Measurements from ENCODE around the gene MYO15A.

MYO15A gene

DNA sequence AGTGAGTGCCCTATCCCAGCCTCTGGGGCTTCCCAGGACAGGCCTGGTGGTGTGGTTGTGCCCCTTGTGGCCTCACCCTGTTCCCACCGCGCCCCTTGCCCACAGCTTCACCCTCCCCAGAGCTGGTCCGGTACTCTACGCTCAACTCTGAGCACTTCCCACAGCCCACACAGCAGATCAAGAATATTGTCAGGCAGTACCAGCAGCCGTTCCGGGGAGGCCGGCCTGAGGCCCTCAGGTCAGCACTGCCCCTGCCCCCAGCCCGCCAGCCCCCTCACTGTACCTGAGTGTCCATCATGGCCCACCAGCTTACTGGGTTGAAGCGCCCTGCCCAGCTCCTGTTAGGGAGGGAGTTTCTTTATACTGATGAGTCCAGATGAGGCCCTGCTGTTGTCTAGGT is 42.7 kb downstream of the MYO15A start:
- H3K27me3 Mint-ChIP-seq, result peaks cover 63% of the 10 kb centered on the region

DNA sequence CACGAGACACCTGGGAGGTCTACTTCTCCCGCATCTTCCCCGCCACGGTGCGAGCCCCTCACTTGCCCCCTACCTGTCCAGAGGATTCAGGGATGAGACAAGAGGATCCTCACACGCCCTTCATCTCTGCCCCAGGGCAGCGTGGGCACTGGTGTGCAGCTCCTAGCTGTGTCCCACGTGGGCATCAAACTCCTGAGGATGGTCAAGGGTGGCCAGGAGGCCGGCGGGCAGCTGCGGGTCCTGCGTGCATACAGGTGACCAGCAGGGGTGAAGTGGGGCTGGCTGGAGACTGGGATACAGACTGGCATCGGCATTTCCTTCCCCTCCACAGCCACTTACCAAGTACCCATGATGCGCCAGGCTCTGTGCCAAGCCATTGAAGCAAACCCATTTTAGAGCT is 46.6 kb downstream of the MYO15A start:
- peaks cover 14% of the 10 kb centered on the region for H3K4me1 Mint-ChIP-seq

More for the DNA sequence above, 42.7 kb downstream of the MYO15A start:
- DNase-seq, result no peak
- Mint-ChIP-seq H3K4me1 (peaks cover 5% of the 10 kb centered on the region), H3K27ac (no peak overlapping the region), H3K36me3 (no peaks in the 10 kb centered on the region), H3K9me3 (no peaks in the 10 kb centered on the region), H3K4me3 (no peak overlapping the region)
- CTCF ChIA-PET, result interaction anchor here (2.1 kb wide), 1 partner anchor 10 kb away, joined by 6 read pairs; no protein-coding TSS in a partner anchor

DNA sequence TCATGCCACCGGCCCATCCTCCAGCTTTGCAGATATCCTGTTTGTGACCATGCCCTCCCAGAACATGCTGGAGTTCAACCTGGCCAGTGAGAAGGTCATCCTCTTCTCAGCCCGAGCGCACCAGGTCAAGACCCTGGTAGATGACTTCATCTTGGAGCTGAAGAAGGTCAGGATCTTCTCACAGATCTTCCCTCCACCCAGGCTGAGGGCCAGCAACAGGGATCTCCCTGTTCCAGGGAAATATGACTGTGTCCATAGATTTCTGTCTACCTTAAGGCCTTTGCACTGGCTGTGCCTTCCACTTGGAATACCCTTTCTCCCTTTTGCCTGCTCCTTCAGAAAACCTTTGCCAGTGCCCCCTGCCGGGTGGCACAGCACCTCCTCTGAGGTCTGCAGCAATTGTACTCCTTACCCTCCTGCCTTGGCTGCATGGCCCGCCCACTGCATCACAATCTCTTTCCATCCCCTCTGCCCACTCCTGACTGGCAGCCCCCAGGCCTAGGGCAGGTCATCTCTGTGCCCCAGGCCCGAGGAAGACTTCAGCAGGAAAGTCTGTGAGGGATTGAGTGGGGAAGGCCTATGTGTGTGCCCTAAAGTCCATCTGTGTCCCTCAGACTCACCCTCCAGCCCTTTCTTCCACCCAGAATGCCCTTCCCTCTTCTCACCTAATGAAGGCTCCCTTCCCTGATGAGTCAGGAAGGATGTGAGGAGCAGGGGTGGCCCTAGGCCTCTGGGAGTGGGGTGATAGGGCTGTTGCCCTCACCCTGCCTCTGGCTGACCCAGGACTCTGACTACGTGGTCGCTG is 47.8 kb downstream of the MYO15A start:
- peak overlapping the region; percentile 77 for H3K27ac Mint-ChIP-seq
- H3K4me3 Mint-ChIP-seq, result no peak overlapping the region
- H3K4me1 Mint-ChIP-seq, result peaks cover 14% of the 10 kb centered on the region
- no peak for DNase-seq
- no peaks in the 10 kb centered on the region for H3K36me3 Mint-ChIP-seq
- no peaks in the 10 kb centered on the region for H3K9me3 Mint-ChIP-seq
- CTCF ChIA-PET, result interaction anchor here (1.2 kb wide), 1 partner anchor 14 kb away, joined by 4 read pairs; no protein-coding TSS in a partner anchor
- peaks cover 49% of the 10 kb centered on the region for H3K27me3 Mint-ChIP-seq

More for the DNA sequence above, 46.6 kb downstream of the MYO15A start:
- CTCF ChIA-PET, result interaction anchor here (1.2 kb wide), 1 partner anchor 13 kb away, joined by 4 read pairs; no protein-coding TSS in a partner anchor
- Mint-ChIP-seq H3K36me3 (no peaks in the 10 kb centered on the region), H3K27ac (no peak overlapping the region), H3K4me3 (no peak overlapping the region), H3K27me3 (peaks cover 53% of the 10 kb centered on the region), H3K9me3 (no peaks in the 10 kb centered on the region)
- DNase-seq, result no peak

DNA sequence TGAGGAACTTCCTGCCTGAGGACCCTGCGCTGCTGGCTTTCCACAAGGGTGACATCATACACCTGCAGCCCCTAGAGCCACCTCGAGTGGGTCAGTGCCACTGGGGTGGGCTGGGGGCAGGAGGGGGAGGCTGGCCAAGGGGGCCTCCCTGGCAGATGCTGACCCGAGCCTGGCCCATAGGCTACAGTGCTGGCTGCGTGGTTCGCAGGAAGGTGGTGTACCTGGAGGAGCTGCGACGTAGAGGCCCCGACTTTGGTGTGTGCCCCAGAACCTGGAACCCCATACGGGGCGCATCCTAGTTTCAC is 48.4 kb downstream of the MYO15A start:
- no peaks in the 10 kb centered on the region for H3K9me3 Mint-ChIP-seq
- no peak overlapping the region for H3K27ac Mint-ChIP-seq
- CTCF ChIA-PET, result no interaction called here
- H3K27me3 Mint-ChIP-seq, result peaks cover 53% of the 10 kb centered on the region
- no peak for DNase-seq
- peaks cover 14% of the 10 kb centered on the region for H3K4me1 Mint-ChIP-seq
- no peaks in the 10 kb centered on the region for H3K36me3 Mint-ChIP-seq
- H3K4me3 Mint-ChIP-seq, result no peak overlapping the region

DNA sequence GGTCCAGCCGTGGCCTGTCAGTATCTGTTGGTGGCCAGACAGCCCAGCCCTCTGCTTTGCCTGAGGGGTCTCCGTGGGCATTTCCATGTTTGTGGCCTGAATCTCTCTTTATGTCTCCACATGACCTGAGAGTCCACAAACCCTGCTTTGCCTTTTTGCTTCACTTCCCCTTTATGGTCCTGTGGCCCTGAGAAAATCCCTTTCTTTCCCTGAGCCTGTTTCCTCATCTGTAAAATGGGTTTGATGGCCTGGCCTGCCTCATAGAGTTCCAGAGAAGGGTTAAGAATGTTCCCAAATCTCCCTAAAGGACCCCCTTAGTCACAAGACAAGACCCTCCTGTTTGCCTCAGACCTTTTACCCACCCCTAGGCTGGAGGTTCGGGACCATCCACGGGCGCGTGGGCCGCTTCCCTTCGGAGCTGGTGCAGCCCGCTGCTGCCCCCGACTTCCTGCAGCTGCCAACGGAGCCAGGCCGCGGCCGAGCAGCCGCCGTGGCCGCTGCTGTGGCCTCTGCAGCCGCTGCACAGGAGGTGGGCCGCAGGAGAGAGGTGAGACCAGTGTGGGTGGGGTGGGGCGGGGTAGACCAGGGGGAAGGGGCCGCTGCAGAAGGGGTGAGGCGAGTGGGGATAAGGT is 48.9 kb downstream of the MYO15A start:
- Mint-ChIP-seq H3K27ac (no peak overlapping the region), H3K36me3 (no peaks in the 10 kb centered on the region), H3K4me1 (peaks cover 14% of the 10 kb centered on the region), H3K27me3 (peaks cover 56% of the 10 kb centered on the region), H3K9me3 (no peaks in the 10 kb centered on the region), H3K4me3 (no peak overlapping the region)
- DNase-seq, result no peak
- CTCF ChIA-PET, result interaction anchor here (0.8 to 0.9 kb wide), 2 partner anchors 15 to 27 kb away, joined by 3 read pairs; no protein-coding TSS in a partner anchor

DNA sequence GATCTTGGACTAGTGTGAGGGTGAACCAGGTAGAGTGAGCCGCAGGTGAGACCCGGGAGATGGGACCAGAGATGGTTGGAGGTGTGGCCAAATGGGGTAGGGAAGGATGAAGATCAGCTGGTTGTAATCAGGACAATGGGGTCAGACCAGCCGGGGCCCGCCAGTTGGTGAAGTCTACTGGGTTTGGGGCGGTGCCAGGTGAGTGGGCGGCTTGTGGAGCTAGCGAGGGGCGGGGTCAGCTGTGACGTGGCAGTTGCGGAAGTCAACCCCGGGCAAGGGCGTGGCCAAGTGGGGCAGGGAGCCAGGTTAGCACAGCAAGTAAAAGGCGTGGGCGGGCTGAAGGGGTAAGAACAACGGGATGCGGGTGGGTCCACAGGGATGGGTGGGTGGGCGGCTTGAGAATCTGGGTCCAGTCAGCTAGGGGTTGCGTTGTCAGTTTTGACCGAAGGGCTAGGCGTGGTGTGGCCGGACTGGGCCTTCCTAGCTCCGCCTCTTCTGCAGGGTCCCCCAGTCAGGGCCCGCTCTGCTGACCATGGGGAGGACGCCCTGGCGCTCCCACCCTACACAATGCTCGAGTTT is 49.6 kb downstream of the MYO15A start:
- H3K4me3 Mint-ChIP-seq, result peak overlapping the region; percentile 79
- H3K36me3 Mint-ChIP-seq, result no peaks in the 10 kb centered on the region
- H3K9me3 Mint-ChIP-seq, result no peaks in the 10 kb centered on the region
- DNase-seq, result peak; percentile 96
- CTCF ChIA-PET, result interaction anchor here (0.8 to 0.9 kb wide), 2 partner anchors 16 to 26 kb away, joined by 3 read pairs; no protein-coding TSS in a partner anchor
- peaks cover 52% of the 10 kb centered on the region for H3K27me3 Mint-ChIP-seq
- peaks cover 14% of the 10 kb centered on the region for H3K4me1 Mint-ChIP-seq
- peak overlapping the region; percentile 43 for H3K27ac Mint-ChIP-seq

DNA sequence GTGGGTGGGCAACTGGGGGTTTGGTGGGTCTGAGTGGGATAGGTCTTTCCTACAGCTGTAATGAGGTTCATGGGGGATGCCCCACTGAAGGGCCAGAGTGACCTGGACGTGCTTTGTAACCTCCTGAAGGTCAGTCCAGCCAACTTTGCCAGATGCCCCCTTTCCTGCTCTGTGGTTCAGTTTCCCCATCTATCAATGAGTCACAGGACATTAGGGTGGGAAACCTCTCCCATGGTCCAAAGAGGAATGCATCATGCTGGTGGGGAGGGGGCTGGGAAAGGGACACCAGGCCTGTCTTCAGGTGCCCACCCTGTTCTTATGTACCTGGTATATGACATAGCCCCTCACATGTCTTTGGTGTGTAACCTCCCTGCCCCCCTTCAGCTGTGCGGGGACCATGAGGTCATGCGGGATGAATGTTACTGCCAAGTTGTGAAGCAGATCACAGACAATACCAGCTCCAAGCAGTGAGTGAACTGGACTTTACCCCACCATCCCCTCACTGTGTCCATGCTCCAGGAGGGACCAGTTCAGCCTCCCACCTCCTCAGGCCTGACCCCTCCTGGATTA is 51.1 kb downstream of the MYO15A start:
- DNase-seq, result no peak
- peaks cover 9% of the 10 kb centered on the region for H3K4me1 Mint-ChIP-seq
- H3K27me3 Mint-ChIP-seq, result peaks cover 37% of the 10 kb centered on the region
- no peak overlapping the region for H3K27ac Mint-ChIP-seq
- H3K4me3 Mint-ChIP-seq, result no peak overlapping the region
- CTCF ChIA-PET, result no interaction called here
- H3K36me3 Mint-ChIP-seq, result no peaks in the 10 kb centered on the region
- H3K9me3 Mint-ChIP-seq, result no peaks in the 10 kb centered on the region

DNA sequence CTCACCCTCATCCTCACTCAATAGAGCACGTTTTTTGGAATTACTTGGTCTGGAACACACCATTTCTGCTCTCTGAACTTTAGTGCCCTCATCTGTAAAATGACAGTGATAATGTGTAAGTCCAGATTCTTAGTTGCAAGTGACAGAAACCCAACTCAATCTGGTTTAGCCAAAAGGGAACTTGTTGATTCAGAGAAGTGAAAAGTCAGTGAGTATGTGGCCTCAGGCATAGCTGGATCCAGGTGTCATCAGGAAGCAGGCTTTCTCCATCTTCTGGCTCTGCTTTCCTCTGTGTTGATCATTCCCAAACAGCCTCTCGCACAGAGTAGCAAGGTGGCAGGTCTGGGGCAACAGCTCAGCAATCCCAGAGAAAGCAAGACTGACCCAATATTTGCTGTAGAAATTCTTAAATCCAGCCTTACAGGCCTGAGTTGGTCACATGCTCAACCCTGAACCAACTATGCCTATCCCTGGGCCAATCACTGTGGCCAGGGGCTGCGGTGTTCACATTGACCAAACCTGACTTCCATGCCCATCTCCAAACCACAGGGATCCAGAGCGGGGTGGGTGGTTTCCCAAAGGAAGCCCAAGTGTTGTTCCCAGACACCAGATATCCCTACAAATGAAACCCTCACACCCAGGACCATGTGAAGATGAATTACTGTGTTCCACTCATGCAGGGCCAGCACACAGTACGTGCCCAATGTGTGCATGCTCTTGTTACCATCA is 51.7 kb downstream of the MYO15A start:
- Mint-ChIP-seq H3K36me3 (no peaks in the 10 kb centered on the region), H3K27me3 (peaks cover 32% of the 10 kb centered on the region), H3K9me3 (no peaks in the 10 kb centered on the region), H3K27ac (no peak overlapping the region), H3K4me3 (peak overlapping the region; percentile 7), H3K4me1 (peaks cover 9% of the 10 kb centered on the region)
- CTCF ChIA-PET, result no interaction called here
- no peak for DNase-seq

DNA sequence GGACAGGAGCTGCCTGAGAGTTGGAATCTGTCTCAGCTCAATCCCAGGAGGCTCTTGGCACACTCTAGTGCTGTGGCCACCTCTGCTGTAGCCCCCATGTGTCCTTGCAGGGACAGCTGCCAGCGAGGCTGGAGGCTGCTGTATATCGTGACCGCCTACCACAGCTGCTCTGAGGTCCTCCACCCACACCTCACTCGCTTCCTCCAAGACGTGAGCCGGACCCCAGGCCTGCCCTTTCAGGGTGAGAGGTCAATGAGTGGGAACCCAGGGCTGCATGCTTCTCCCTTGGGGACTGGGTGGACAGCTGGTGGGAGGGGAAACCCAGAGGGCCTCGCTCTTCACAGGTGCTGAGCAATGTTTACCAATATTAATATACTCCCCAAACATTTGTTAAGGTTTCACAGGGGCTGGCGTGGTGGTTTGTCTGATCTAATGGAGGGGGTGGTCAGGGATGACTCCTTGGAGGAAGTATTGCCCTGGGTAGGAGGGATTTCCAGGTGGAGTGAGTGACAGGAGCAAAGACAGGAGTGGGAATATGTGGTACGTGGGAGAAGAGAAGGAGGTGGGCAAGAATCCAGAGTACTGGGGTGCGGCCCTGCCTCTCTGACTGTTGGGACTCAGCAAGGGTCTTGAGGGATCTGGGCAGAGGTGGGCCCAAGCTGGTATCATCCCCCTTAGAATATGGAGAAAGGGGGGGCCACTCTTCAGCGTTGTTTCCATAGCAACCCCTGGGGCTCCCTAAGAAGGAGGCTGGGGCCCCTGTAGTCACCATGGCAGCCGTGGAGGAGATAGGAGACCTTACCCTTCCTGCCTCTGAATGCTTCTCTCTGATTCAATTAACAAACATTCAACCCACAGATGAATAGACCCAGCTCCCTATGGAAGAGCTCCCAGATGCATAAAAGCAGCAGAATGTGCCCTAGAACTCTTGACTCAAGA is 52.9 kb downstream of the MYO15A start:
- Mint-ChIP-seq H3K36me3 (no peaks in the 10 kb centered on the region), H3K4me1 (peaks cover 8% of the 10 kb centered on the region), H3K27me3 (peaks cover 23% of the 10 kb centered on the region), H3K4me3 (no peak overlapping the region), H3K9me3 (no peaks in the 10 kb centered on the region), H3K27ac (no peak overlapping the region)
- no peak for DNase-seq
- CTCF ChIA-PET, result interaction anchor here (1.2 kb wide), 1 partner anchor 8 kb away, joined by 4 read pairs; no protein-coding TSS in a partner anchor

DNA sequence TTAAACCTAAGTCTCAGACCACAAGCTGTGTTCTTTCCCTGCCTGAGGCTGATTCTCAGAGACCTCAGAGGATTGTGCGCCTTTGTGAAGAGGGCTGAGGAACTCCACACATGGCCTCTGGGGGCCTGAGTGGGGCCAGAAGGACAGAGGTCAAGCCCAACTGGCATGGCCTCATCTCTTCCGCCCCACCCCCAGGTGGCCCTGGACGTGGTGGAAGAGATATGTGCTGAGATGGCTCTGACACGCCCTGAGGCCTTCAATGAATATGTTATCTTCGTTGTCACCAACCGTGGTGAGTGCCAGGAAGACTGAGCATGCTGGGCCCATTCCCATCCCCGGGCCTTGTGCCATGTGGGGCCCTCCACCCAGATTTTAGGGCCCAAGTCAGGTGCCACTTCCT is 55.0 kb downstream of the MYO15A start:
- Mint-ChIP-seq H3K36me3 (no peaks in the 10 kb centered on the region), H3K9me3 (no peaks in the 10 kb centered on the region), H3K27ac (no peak overlapping the region), H3K4me3 (no peak overlapping the region), H3K4me1 (peaks cover 3% of the 10 kb centered on the region), H3K27me3 (peaks cover 27% of the 10 kb centered on the region)
- DNase-seq, result no peak
- CTCF ChIA-PET, result no interaction called here

DNA sequence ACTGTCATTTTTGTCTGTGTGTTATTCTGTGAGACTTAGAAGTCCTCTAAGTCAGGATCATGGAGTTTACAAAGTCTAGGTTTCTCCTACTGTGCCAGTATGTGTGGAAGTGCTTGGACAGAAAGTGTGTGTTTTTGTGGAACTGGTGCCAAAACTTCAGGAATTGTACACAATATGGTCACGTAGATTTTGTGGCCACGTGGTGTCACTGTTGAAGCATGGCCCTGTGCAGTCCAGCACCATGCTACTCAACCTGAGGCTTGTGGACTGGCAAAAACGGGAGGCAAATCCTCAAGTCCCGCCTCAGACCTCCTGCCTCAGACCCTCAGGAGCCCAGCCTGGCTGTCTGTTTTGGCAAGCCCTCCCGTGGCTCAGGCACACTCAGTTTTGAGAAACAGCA is 58.3 kb downstream of the MYO15A start:
- Mint-ChIP-seq H3K4me1 (no peaks in the 10 kb centered on the region), H3K27me3 (peaks cover 23% of the 10 kb centered on the region), H3K27ac (no peak overlapping the region), H3K9me3 (no peaks in the 10 kb centered on the region), H3K4me3 (no peak overlapping the region), H3K36me3 (no peaks in the 10 kb centered on the region)
- CTCF ChIA-PET, result no interaction called here
- no peak for DNase-seq

DNA sequence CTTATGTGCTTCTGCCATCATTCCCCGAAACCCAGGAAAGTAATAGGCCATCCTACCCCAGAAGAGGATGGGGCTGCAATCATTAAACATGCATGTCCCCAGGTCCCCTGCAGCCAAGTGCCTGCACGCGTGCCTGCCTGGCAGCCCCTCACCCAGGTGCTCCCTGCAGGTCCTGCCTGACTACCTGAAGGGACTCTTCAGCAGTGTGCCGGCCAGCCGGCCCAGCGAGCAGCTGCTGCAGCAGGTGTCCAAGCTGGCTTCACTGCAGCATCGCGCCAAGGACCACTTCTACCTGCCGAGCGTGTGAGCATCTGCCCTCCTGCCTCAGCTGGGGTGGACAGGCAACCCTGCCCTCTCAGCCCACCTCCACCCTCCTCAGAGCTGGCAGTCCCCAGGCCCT is 58.9 kb downstream of the MYO15A start:
- Mint-ChIP-seq H3K27ac (no peak overlapping the region), H3K4me1 (no peaks in the 10 kb centered on the region), H3K27me3 (peaks cover 24% of the 10 kb centered on the region), H3K36me3 (no peaks in the 10 kb centered on the region), H3K9me3 (no peaks in the 10 kb centered on the region), H3K4me3 (no peak overlapping the region)
- no peak for DNase-seq
- CTCF ChIA-PET, result no interaction called here

DNA sequence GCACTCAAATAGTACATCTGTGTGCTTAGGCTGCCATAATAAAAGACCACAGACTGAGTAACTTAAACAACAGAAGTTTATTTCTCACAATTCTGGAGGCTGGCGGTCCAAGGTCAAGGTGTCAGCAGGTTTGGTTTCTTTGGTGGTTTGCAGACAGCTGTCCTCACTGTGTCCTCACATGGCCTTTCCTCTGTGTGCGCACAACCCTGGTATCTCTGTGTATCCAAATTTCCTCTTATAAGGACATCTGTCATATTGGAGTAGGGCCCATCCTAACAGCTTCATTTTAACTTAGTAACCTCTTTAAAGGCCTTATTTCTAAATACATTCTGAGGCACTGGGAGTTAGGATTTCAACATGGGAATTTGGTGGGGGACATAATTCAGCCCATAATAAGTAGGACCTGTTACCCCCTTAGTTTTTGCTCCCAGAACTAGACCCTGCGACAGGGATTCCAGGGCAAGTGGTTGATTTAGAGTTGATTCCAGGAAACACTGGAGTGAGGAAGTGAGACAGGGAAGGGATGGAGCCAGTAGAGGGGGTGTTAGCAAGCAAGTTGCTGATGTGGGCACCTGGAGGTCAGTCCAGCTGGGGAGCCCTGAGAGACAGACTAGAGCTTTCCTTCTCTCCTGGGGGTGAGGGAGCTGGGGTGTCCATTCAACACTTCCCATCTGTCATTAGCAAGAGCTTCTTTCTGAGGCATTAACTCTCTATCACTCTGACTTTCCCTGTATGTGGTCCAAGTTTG is 64.1 kb downstream of the MYO15A start:
- H3K4me3 Mint-ChIP-seq, result no peak overlapping the region
- no peak for DNase-seq
- CTCF ChIA-PET, result no interaction called here

More for the DNA sequence above, 64.1 kb downstream of the MYO15A start:
- H3K9me3 Mint-ChIP-seq, result no peaks in the 10 kb centered on the region
- no peaks in the 10 kb centered on the region for H3K4me1 Mint-ChIP-seq
- no peaks in the 10 kb centered on the region for H3K36me3 Mint-ChIP-seq
- no peak overlapping the region for H3K27ac Mint-ChIP-seq
- peaks cover 22% of the 10 kb centered on the region for H3K27me3 Mint-ChIP-seq
